Ishikawa (cell line): ENCODE measurements around the gene AFF2.

Source experiments
- CEBPB ChIP-seq: IDR thresholded peaks from 2 replicates; pipeline ENCODE4 v1.6.1; 2012
- EGR1 ChIP-seq: IDR thresholded peaks from 2 replicates; pipeline ENCODE4 v1.6.1; 2012
- EP300 ChIP-seq: IDR thresholded peaks from 2 replicates; pipeline ENCODE4 v1.6.1; 2012; ENCODE audit warnings: borderline replicate concordance
- RAD21 ChIP-seq: IDR thresholded peaks from 2 replicates; pipeline ENCODE4 v1.6.1; 2012; ENCODE audit warnings: low read depth
- REST ChIP-seq: IDR thresholded peaks from 2 replicates; pipeline ENCODE4 v1.6.1; 2012; ENCODE audit warnings: low read depth, mild to moderate bottlenecking
- TAF1 ChIP-seq: IDR thresholded peaks from 2 replicates; pipeline ENCODE4 v1.6.1; 2012; ENCODE audit warnings: low read depth, mild to moderate bottlenecking
- USF1 ChIP-seq: IDR thresholded peaks from 2 replicates; pipeline ENCODE4 v1.6.1; 2012

GRCh38 chrX:148611993-148612392 is 111.6 kb downstream of the AFF2 start:
- TF ChIP-seq CEBPB, result no peak
- TF ChIP-seq USF1, result no peak
- TF ChIP-seq EP300, result no peak
- no peak for TF ChIP-seq RAD21
- TF ChIP-seq REST, result no peak
- TF ChIP-seq TAF1, result no peak
- no peak for TF ChIP-seq EGR1
